ENCODE data around the gene PSMB11. TPM values are rescaled to one million over a fixed set of nuclear protein-coding genes. Genes with fewer than 3 reads are reported as not detected.

The PSMB11 gene
- total and polyA plus RNA-seq, 10 donors: 0.03 TPM; not detected in 9

- H3K36me3 ChIP-seq: no peaks in the 10 kb centered on the region
- no peak for DNase-seq
- no peak overlapping the region for H3K27ac ChIP-seq
- no peak overlapping the region for H3K4me3 ChIP-seq
- peaks cover 0 to 5% (median 0%) of the 10 kb centered on the region in 7 donors for H3K27me3 ChIP-seq (replicated peaks in 1 of 7)
- TF ChIP-seq POLR2A (IDR thresholded peaks at IDR 0.05): no peak
- no peak for TF ChIP-seq CTCF (IDR thresholded peaks at IDR 0.05 in 8 of 11, conservative IDR thresholded peaks at IDR 0.05 in 3 of 11)
- TF ChIP-seq POLR2AphosphoS5 (IDR thresholded peaks at IDR 0.05): no peak
- intact Hi-C loops (cut with DNase I; ENCODE audit: low total_unique reads): no loop called here
- WGBS, 5 donors: 77 to 87% (median 81%) methylated on average over 5 of the region's 5 CpGs
- no peaks in the 10 kb centered on the region for H3K9me3 ChIP-seq
- peaks cover 2 to 22% (median 7%) of the 10 kb centered on the region in 6 donors for H3K4me1 ChIP-seq
These were observed 9.4 kb downstream of the PSMB11 start for GRCh38 chr14:23051141-23052057.

GRCh38 chr14:23052182-23052623 is 10.2 kb downstream of the PSMB11 start:
- no peak for TF ChIP-seq POLR2A (IDR thresholded peaks at IDR 0.05)
- no peak for TF ChIP-seq POLR2AphosphoS5 (IDR thresholded peaks at IDR 0.05)
- Histone ChIP-seq H3K4me3 (no peak overlapping the region), H3K9me3 (no peaks in the 10 kb centered on the region), H3K4me1 (peaks cover 10 to 22% (median 13%) of the 10 kb centered on the region in 6 donors), H3K27me3 (replicated peaks in 1 of 7) (peaks cover 0 to 10% (median 0%) of the 10 kb centered on the region in 7 donors), H3K36me3 (no peaks in the 10 kb centered on the region), H3K27ac (no peak overlapping the region)
- WGBS, 5 donors: 76 to 90% (median 83%) methylated on average over 10 to 14 of the region's 14 CpGs
- DNase-seq: no peak
- intact Hi-C loops (cut with DNase I; ENCODE audit: low total_unique reads): no loop called here

GRCh38 chr14:23052671-23053070 is 10.7 kb downstream of the PSMB11 start:
- H3K4me1 ChIP-seq: peaks cover 12 to 20% (median 14%) of the 10 kb centered on the region in 6 donors
- H3K9me3 ChIP-seq: no peaks in the 10 kb centered on the region
- no peak overlapping the region for H3K27ac ChIP-seq
- H3K36me3 ChIP-seq: no peaks in the 10 kb centered on the region
- WGBS, 5 donors: 72 to 90% (median 86%) methylated on average over 3 of the region's 3 CpGs
- H3K4me3 ChIP-seq: no peak overlapping the region
- H3K27me3 ChIP-seq (replicated peaks in 1 of 7): peaks cover 0 to 11% (median 0%) of the 10 kb centered on the region in 7 donors
- TF ChIP-seq CTCF (IDR thresholded peaks at IDR 0.05 in 8 of 11, conservative IDR thresholded peaks at IDR 0.05 in 3 of 11) (no peak), POLR2A (IDR thresholded peaks at IDR 0.05) (no peak), POLR2AphosphoS5 (IDR thresholded peaks at IDR 0.05) (no peak)
- no peak for DNase-seq
- intact Hi-C loops (cut with DNase I; ENCODE audit: low total_unique reads): no loop called here

- intact Hi-C loops (cut with DNase I; ENCODE audit: low total_unique reads): no loop called here
- DNase-seq: no peak
These were observed 11.4 kb downstream of the PSMB11 start for GRCh38 chr14:23053426-23053825.

More at GRCh38 chr14:23053426-23053825, 11.4 kb downstream of the PSMB11 start:
- no peak overlapping the region for H3K27ac ChIP-seq
- peaks cover 0 to 8% (median 0%) of the 10 kb centered on the region in 7 donors for H3K27me3 ChIP-seq (replicated peaks in 1 of 7)
- H3K4me3 ChIP-seq: no peak overlapping the region
- peaks cover 0 to 3% (median under 1%) of the 10 kb centered on the region in 6 donors for H3K36me3 ChIP-seq
- 90 to 97% (median 95%) methylated on average over 2 to 10 of the region's 10 CpGs for WGBS, 5 donors
- no peak for TF ChIP-seq POLR2A (IDR thresholded peaks at IDR 0.05)
- no peak for TF ChIP-seq POLR2AphosphoS5 (IDR thresholded peaks at IDR 0.05)
- no peaks in the 10 kb centered on the region for H3K9me3 ChIP-seq
- peaks cover 13 to 25% (median 22%) of the 10 kb centered on the region in 6 donors for H3K4me1 ChIP-seq

Data from spleen (tissue), 11 donors.